GM12878 (cell line): Measurements from ENCODE around the gene SERHL2.

Experiments used
- CTCF ChIP-seq, 3 experiments: IDR thresholded peaks in 2 of 3; conservative IDR thresholded peaks in 1 of 3; 2 replicates each; pipeline ENCODE4 v1.5.1; 2011; ENCODE audit warnings: low read depth in 3 of 3, low read length in 3 of 3, mild to moderate bottlenecking in 3 of 3, control low read depth in 2 of 3, moderate library complexity in 2 of 3, inconsistent platforms in 1 of 3, mixed read lengths in 1 of 3; ENCODE audit not compliant: control insufficient read depth in 2 of 3, insufficient read depth in 1 of 3; ENCODE audit errors: extremely low read depth in 1 of 3
- E2F8 ChIP-seq: fragments of 450-650 bp; IDR thresholded peaks from 2 replicates; pipeline ENCODE4 v1.6.1; 2018; ENCODE audit warnings: mild to moderate bottlenecking, low read depth, moderate library complexity; ENCODE audit not compliant: partially characterized antibody
- TCF12 ChIP-seq: IDR thresholded peaks from 2 replicates; pipeline ENCODE4 v1.6.1; 2011; ENCODE audit warnings: low read depth, mild to moderate bottlenecking, low read length

- TF ChIP-seq E2F8 (no peak), CTCF (IDR thresholded peaks at IDR 0.05 in 2 of 3, conservative IDR thresholded peaks at IDR 0.05 in 1 of 3; ENCODE audit: control insufficient read depth in 2 of 3, extremely low read depth in 1 of 3, insufficient read depth in 1 of 3, low read depth in 3 of 3, low read length in 3 of 3) (no peak), TCF12 (no peak)
Measured at GRCh38 chr22:42620084-42620483, 66.3 kb downstream of the SERHL2 start.
